Ascending aorta (tissue), 2 donors: Measurements from ENCODE around the gene TXLNB. TPM values are rescaled to one million over a fixed set of nuclear protein-coding genes. Genes with fewer than 3 reads are reported as not detected.

ENCODE experiments used
- DNase-seq, 2 donors: peaks; one replicate each; pipeline ENCODE4 v3.0.0-alpha.2; 2019; ENCODE audit warnings: low spot score in 2 of 2
- H3K27ac ChIP-seq, 2 donors: fragments of 200-600 bp; sonication (generic); one replicate each; pipeline ENCODE4 v1.5.1; 2016 to 2017; ENCODE audit warnings: mild to moderate bottlenecking in 1 of 2
- H3K27me3 ChIP-seq: fragments of 200-600 bp; sonication (generic); one replicate; pipeline ENCODE4 v1.5.1; 2017
- H3K36me3 ChIP-seq, 2 donors: fragments of 200-600 bp; sonication (generic); one replicate each; pipeline ENCODE4 v1.5.1; 2016
- H3K4me1 ChIP-seq, 2 donors: fragments of 200-600 bp; sonication (generic); one replicate each; pipeline ENCODE4 v1.5.1; 2016 to 2017; ENCODE audit warnings: mild to moderate bottlenecking in 1 of 2
- H3K4me3 ChIP-seq, 2 donors: fragments of 200-600 bp; sonication (generic); one replicate each; pipeline ENCODE4 v1.5.1; 2016 to 2017; ENCODE audit warnings: mild to moderate bottlenecking in 1 of 2
- H3K9me3 ChIP-seq, 2 donors: fragments of 200-600 bp; sonication (generic); one replicate each; pipeline ENCODE4 v1.5.1; 2016
- intact Hi-C: fragments of 100-400 bp; cut with DNase I; formaldehyde crosslinking; loops from one replicate; pipeline ENCODE4 v1.15.1; 2023
- total RNA-seq: library from RNA; depleted of rRNA; stranded (reverse); fragments of >200 nt; gene quantifications from one replicate; pipeline ENCODE4 v1.1.0, GENCODE V29; 2016
- TF ChIP-seq, protein P1 (sequence below), 3 experiments: fragments of 200-600 bp in 2 of 3; fragments of 450-650 bp in 1 of 3; sonication (generic) in 2 of 3; IDR thresholded peaks; one replicate each; pipeline ENCODE4 v1.5.1; 2016 to 2019; ENCODE audit warnings: antibody characterized with exemption in 3 of 3, mild to moderate bottlenecking in 1 of 3, moderate library complexity in 1 of 3

The TXLNB gene
- total RNA-seq, 1 donor from 2014 or later: not detected

DNA sequence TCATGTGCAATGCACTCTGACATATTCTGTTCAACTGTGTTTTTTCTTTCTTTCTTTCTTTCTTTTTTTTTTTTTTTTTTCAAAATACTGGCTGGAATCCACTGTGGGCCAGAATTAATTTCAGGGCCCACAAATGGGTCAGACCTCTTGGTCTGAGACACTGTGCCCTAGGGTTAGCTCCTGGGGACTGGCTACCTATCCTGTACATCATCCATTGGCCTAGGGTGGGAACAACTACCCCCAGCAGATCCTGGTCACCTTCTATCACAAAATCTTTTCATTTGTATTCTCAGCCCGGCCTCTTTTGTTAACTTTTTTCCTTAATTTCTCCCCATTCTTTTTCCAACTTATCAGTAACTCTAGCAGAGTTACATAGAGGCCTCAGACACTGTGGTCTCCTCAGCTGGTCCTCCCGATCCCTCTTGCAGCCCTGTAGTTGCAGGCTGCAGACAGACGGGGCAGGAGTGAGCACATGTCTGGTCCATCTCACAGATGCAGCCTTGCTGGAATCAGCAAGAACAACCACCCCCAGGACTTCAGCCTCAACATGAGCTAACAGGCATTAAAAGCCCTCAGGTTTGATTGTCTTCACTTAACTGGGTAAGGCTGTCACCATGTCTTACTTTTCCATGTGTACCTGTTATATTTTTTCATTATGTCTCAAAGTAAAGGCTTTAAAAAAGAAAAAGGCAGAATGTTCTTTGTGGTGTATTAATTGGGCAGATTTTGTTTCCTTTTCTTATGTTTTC, 41.3 kb downstream of the TXLNB start:
- Histone ChIP-seq H3K27me3 (no peaks in the 10 kb centered on the region), H3K9me3 (no peaks in the 10 kb centered on the region), H3K4me1 (peaks cover 13 to 18% of the 10 kb centered on the region in 2 donors), H3K4me3 (no peak overlapping the region), H3K27ac (peak overlapping the region; percentile 65 to 75), H3K36me3 (no peaks in the 10 kb centered on the region)
- TF ChIP-seq, protein P1, sequence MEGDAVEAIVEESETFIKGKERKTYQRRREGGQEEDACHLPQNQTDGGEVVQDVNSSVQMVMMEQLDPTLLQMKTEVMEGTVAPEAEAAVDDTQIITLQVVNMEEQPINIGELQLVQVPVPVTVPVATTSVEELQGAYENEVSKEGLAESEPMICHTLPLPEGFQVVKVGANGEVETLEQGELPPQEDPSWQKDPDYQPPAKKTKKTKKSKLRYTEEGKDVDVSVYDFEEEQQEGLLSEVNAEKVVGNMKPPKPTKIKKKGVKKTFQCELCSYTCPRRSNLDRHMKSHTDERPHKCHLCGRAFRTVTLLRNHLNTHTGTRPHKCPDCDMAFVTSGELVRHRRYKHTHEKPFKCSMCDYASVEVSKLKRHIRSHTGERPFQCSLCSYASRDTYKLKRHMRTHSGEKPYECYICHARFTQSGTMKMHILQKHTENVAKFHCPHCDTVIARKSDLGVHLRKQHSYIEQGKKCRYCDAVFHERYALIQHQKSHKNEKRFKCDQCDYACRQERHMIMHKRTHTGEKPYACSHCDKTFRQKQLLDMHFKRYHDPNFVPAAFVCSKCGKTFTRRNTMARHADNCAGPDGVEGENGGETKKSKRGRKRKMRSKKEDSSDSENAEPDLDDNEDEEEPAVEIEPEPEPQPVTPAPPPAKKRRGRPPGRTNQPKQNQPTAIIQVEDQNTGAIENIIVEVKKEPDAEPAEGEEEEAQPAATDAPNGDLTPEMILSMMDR (IDR thresholded peaks at IDR 0.05): peak; percentile 47 to 65 (median 64)
- intact Hi-C loops: no loop called here
- DNase-seq: no peak

DNA sequence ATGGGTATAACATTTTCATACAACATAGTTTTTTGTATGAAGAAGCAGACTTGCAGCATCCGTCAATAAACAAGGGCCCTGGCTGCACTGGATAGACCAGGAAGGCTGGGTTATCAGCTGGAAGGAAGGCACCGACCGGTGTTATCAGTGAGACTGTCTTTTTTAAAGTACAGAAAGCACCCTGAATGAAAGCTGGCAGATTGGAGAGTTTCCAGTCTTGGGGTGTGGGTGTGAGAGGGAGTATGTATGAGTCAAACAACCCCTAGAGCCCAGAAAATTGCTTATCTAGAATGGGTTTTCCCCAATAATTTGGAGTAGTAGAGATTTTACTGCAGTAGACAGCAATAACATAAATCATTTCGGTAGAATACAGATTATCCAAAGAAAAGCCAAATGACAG, 42.4 kb downstream of the TXLNB start:
- no peaks in the 10 kb centered on the region for H3K27me3 ChIP-seq
- no peaks in the 10 kb centered on the region for H3K36me3 ChIP-seq
- no peaks in the 10 kb centered on the region for H3K9me3 ChIP-seq
- no peak overlapping the region for H3K4me3 ChIP-seq
- peak overlapping the region; percentile 65 to 75 for H3K27ac ChIP-seq
- DNase-seq: no peak
- H3K4me1 ChIP-seq: peaks cover 13 to 15% of the 10 kb centered on the region in 2 donors
- TF ChIP-seq, protein P1 (IDR thresholded peaks at IDR 0.05): no peak
- intact Hi-C loops: loop anchor here (10.0 kb wide), 1 partner anchor 1735 kb away; no protein-coding TSS in a partner anchor

DNA sequence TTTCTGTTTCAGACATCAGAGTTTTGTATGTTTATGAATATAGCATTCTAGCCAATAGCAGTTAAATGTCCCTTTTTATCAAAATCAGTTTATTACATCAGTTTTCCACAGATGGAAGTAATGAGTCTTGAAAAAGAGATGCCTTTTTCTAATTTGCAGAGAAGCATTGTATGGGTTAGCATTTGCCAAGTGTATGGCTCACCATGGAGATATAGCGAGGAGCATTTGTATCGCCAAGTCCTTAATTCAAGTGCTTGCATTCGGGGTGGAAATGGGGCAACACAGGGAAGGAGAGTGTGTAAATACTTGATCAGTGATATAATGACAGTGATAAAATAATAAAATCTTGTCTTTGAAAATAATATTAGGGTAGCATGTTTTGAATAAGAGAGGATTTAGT, 42.9 kb downstream of the TXLNB start:
- intact Hi-C loops: loop anchor here (10.0 kb wide), 1 partner anchor 1736 kb away; no protein-coding TSS in a partner anchor
- Histone ChIP-seq H3K27ac (peak overlapping the region; percentile 65 to 75), H3K9me3 (no peaks in the 10 kb centered on the region), H3K27me3 (no peaks in the 10 kb centered on the region), H3K4me3 (no peak overlapping the region), H3K36me3 (no peaks in the 10 kb centered on the region), H3K4me1 (peaks cover 13 to 19% of the 10 kb centered on the region in 2 donors)
- no peak for DNase-seq
- TF ChIP-seq, protein P1 (IDR thresholded peaks at IDR 0.05): no peak

DNA sequence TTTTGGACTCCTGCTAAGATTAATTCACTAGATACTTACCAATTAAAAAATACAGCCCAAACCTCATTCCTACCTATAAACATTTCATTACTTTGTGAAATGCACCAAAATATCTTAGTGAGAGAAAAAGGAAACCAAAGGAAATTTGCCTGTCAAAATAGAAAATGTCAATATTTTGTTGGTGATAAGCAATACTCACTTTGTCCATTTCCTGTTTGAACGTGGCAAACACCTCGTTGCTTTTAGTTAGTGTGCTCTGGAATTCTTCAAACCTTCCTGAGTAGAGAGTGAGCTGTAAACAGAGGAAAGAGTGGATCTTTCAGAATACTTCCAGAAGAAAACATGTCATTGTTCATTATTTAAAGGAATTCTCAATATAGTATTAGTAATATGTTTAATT, 44.2 kb downstream of the TXLNB start:
- DNase-seq: no peak
- Histone ChIP-seq H3K36me3 (no peaks in the 10 kb centered on the region), H3K9me3 (no peaks in the 10 kb centered on the region), H3K4me3 (peak overlapping the region in 1 of 2 donors; percentile 44), H3K27me3 (no peaks in the 10 kb centered on the region), H3K4me1 (peaks cover 14 to 29% of the 10 kb centered on the region in 2 donors), H3K27ac (peak overlapping the region; percentile 65 to 75)
- intact Hi-C loops: loop anchor here (10.0 kb wide), 1 partner anchor 1737 kb away; no protein-coding TSS in a partner anchor
- TF ChIP-seq, protein P1 (IDR thresholded peaks at IDR 0.05): no peak

DNA sequence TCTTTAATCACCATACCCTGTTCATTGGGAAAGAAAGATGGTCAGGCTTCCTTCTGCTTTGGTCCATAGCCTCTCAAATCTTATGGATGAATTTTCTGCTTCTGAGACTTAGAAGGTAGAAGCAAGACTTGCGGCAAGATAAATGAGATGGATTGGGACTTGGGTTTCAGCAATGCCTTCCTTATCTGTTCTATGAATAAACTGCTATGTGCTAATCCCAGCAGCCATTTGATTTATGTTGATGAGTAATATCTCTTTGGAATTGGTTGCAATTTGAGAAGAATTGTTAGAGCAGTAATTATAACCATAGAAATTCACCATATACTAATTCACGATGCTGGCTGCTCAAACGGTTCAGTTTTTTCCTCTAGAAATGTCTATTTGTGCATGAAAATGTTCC, 48.3 kb downstream of the TXLNB start:
- peaks cover 3 to 40% of the 10 kb centered on the region in 2 donors for H3K4me1 ChIP-seq
- H3K9me3 ChIP-seq: no peaks in the 10 kb centered on the region
- H3K36me3 ChIP-seq: no peaks in the 10 kb centered on the region
- H3K27ac ChIP-seq: peak overlapping the region; percentile 68 to 73
- intact Hi-C loops: loop anchor here (5.0 to 10.0 kb wide), 2 partner anchors 94 to 1741 kb away; no protein-coding TSS in a partner anchor
- H3K27me3 ChIP-seq: no peaks in the 10 kb centered on the region
- TF ChIP-seq, protein P1 (IDR thresholded peaks at IDR 0.05): no peak
- no peak for DNase-seq
- H3K4me3 ChIP-seq: peak overlapping the region in 1 of 2 donors; percentile 29
